ENCODE results near the gene RASL10B. TPM values are rescaled to one million over a fixed set of nuclear protein-coding genes. Genes with fewer than 3 reads are reported as not detected.

The RASL10B gene
- total RNA-seq, 1 donor from 2014 or later, result 9.9 TPM

GRCh38 chr17:35745246-35745645 lies 13.8 kb downstream of the RASL10B start:
- no peak for TF ChIP-seq CTCF (IDR thresholded peaks at IDR 0.05)
- Histone ChIP-seq H3K36me3 (no peaks in the 10 kb centered on the region), H3K4me1 (peaks cover 2 to 9% of the 10 kb centered on the region in 2 donors), H3K4me3 (no peak overlapping the region), H3K27me3 (peaks cover 18% of the 10 kb centered on the region), H3K27ac (no peak overlapping the region), H3K9me3 (no peaks in the 10 kb centered on the region)
- no peak for DNase-seq (ENCODE audit: low spot score in 2 of 2)
- intact Hi-C loops (cut with DNase I), result loop anchor here (5.0 kb wide), 1 partner anchor 83 kb away; no protein-coding TSS in a partner anchor

DNA sequence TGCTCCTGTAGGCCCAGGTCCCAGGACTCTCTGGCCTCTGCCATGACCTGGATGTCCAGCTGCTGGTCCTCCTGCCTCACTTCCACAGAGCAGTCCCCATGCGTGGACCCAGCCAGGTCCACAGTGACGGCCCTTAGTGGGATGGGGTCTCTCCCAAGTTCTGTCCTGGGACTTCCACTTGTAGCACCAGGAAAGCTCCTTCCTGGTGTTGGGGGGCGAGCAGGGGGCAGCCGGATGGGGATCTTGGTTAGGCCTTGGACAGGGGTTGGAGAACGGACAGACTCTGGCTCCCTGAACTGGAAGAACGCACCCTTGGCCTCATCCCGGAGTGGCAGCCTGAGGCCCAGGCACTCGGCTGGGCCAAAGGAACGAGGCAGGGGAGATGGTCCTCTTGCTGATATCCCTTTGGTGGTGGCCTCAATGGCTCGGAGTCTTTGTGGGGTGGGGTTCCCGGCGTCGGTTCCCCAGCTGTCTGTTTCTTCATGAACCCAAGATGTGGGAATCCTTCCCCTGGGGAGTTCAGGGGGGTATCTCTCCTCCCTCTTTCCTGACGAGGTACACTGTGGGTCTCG lies 14.4 kb downstream of the RASL10B start:
- Histone ChIP-seq H3K9me3 (no peaks in the 10 kb centered on the region), H3K4me3 (no peak overlapping the region), H3K27me3 (peaks cover 16% of the 10 kb centered on the region), H3K4me1 (peaks cover 2 to 9% of the 10 kb centered on the region in 2 donors), H3K36me3 (no peaks in the 10 kb centered on the region), H3K27ac (no peak overlapping the region)
- DNase-seq (ENCODE audit: low spot score in 2 of 2), result no peak
- intact Hi-C loops (cut with DNase I), result loop anchor here (2.0 to 5.0 kb wide), 2 partner anchors 84 to 133 kb away; no protein-coding TSS in a partner anchor
- no peak for TF ChIP-seq CTCF (IDR thresholded peaks at IDR 0.05)

- Histone ChIP-seq H3K36me3 (no peaks in the 10 kb centered on the region), H3K9me3 (no peaks in the 10 kb centered on the region), H3K27ac (no peak overlapping the region), H3K27me3 (peaks cover 5% of the 10 kb centered on the region), H3K4me3 (no peak overlapping the region), H3K4me1 (peaks cover 0 to 5% of the 10 kb centered on the region in 2 donors)
- intact Hi-C loops (cut with DNase I), result loop anchor here (2.0 to 5.0 kb wide), 2 partner anchors 85 to 135 kb away; no protein-coding TSS in a partner anchor
- DNase-seq (ENCODE audit: low spot score in 2 of 2), result peak in 1 of 2 donors; percentile 82
- TF ChIP-seq CTCF (IDR thresholded peaks at IDR 0.05), result peak; percentile 90 to 92 (median 91)
These were observed 16.1 kb downstream of the RASL10B start for GRCh38 chr17:35747540-35748017.

- TF ChIP-seq CTCF (IDR thresholded peaks at IDR 0.05), result no peak
- no peaks in the 10 kb centered on the region for H3K36me3 ChIP-seq
- no peaks in the 10 kb centered on the region for H3K9me3 ChIP-seq
- peaks cover 5% of the 10 kb centered on the region for H3K27me3 ChIP-seq
- peaks cover 0 to 5% of the 10 kb centered on the region in 2 donors for H3K4me1 ChIP-seq
- H3K4me3 ChIP-seq, result no peak overlapping the region
- DNase-seq (ENCODE audit: low spot score in 2 of 2), result no peak
- no peak overlapping the region for H3K27ac ChIP-seq
- intact Hi-C loops (cut with DNase I), result loop anchor here (5.0 kb wide), 1 partner anchor 86 kb away; no protein-coding TSS in a partner anchor
These were observed 17.0 kb downstream of the RASL10B start for GRCh38 chr17:35748341-35748841.

- Histone ChIP-seq H3K27ac (no peak overlapping the region), H3K36me3 (no peaks in the 10 kb centered on the region), H3K4me1 (peaks cover 0 to 5% of the 10 kb centered on the region in 2 donors), H3K9me3 (no peaks in the 10 kb centered on the region), H3K27me3 (peaks cover 3% of the 10 kb centered on the region), H3K4me3 (no peak overlapping the region)
- intact Hi-C loops (cut with DNase I), result loop anchor here (5.0 kb wide), 1 partner anchor 87 kb away; no protein-coding TSS in a partner anchor
- no peak for DNase-seq (ENCODE audit: low spot score in 2 of 2)
- no peak for TF ChIP-seq CTCF (IDR thresholded peaks at IDR 0.05)
These were observed 17.5 kb downstream of the RASL10B start for GRCh38 chr17:35748979-35749378.
